CD4-positive, alpha-beta T cell treated with Interleukin-1 beta for 1 hour (primary cell): Measurements from ENCODE around the gene PRKN.

Experiments used
- DNase-seq, 2 donors: peaks; one replicate each; pipeline ENCODE4 v3.0.0-alpha.2; 2020 to 2022

The PRKN gene

DNA sequence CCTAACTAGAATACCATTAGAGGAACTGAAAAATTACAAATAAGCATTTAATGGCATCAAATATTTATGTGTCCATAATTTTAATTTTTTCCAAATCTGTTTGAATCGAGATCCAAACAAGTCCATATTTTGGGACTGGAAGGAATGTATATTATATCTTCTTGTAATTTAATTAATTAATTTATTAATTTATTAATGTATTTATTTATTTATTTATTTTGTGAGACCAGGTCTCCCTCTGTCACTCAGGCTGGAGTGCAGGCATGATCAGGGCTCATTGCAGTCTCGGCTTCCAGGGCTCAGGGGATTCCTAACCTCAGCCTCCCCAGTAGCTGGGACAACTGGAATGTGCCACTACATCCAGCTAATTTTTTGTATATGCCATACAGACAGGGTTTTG, 453.6 kb downstream of the PRKN start:
- DNase-seq, result no peak

DNA sequence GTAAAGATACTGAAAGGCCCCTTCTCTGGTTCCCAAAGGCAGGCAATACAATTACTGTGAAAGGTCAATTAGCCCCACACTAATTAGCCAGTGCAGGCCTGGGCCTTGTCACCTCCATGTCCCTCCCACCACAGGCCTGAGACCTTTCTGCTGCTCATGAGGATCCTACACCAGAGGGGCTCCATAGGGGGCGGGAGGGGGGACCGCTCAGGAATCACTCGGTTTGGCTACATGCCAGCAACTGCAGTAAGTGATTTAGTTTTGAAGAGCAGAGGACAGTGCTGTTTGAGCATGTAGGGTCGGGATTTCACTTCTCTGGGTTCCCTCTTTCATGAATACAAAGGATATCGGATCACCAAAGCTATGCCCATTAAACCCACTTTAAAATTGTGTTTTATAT, 455.6 kb downstream of the PRKN start:
- DNase-seq, result no peak

DNA sequence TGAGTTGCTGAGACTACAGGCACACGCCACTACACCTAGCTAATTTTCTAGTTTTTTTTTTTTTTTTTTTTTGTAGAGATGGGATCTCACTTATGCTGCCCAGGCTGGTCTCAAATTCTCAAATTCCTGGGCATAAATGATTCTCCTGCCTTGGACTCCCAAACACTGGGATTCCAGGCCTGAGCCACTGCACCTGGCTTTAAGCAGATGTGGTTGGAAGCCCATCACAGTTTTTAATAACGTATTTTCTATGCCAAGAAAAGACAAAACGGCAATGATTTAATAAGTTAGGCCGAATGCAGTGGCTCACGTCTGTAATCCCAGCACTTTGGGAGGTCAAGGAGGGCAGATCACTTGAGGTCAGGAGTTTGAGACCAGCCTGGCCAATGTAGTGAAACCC, 456.6 kb downstream of the PRKN start:
- no peak for DNase-seq

DNA sequence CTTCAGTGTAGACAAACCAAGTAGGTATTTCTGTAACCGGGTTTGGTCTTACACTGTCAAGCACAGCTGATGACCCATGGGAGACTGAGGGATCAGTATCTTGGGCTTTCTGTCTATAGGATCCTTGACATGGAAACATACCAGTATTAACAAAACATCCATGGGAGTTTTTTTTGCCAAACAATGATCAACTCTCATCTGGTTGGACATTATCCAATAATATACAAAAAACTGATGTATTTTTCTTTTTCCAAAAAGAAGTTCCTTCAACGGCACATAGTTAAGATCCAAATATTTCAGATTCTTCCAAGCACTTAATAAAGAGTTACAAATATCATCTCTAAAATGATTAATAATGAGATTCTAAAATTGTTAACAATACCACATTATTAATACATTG, 459.9 kb downstream of the PRKN start:
- DNase-seq, result no peak

DNA sequence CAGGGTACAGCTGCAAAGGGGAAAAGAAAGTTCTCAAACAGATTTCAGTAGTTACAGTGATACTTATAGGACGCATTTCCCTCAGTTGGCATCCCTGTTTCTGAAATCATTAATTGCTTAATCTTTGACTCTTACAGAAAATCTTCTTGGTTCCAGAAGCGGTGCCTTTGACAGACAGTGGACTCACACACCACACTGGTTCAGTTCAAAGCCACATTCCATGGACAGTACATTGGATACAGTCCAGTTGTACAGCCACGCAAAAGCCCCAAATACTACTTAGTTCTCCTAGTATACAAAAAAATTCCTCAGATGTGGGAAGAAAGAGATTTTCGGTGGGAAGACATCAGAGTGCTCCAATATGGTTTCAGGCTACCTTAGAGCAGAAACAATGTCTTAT, 460.4 kb downstream of the PRKN start:
- no peak for DNase-seq

DNA sequence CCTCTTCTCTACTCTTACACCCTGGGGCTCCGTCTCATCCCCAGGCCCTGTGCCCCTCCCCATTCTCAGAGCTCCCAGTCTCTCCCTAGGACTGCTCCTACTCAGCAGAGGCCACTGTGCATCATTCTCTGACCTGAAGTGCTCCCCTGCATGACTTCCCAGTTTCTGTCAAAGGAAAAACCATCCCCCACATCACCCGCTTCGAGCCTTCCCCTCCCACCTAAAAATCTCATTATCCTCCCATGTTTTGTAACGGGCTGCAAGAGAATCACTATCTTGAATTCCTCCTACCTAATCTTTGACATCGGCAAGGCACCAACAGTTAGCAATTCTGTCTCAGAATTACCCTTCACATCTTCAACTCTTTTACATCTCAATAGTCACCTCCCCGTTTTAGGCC, 463.0 kb downstream of the PRKN start:
- no peak for DNase-seq

DNA sequence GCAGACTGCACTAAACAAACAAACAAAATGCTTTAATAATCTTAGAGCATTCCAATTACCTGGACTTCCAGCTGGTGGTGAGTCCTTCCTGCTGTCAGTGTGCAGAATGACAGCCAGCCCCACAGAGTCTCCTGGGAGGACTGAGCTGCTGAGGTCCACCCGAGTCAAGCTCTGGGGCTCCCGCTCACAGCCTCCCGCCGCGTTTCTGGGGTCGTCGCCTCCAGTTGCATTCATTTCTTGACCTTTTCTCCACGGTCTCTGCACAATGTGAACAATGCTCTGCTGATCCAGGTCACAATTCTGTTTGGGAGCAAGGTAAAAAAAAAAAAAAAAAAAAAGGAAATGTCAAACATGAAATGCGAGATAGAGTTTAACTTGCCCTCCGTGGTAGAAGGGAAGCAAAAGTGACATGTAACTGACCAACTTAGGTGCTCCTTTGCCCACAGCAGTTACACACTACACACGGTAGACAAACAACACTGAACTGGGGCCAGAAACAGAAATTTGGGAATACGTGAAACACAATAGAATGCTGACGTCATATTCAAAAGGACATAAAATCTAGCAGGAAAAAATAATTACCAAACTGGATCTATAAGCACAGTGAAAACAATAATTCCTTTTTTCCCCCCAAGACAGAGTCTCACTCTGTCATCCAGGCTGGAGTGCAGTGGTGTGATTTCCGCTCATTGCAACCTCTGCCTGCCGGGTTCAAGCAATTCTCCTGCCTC, 464.9 kb downstream of the PRKN start:
- DNase-seq, result no peak

DNA sequence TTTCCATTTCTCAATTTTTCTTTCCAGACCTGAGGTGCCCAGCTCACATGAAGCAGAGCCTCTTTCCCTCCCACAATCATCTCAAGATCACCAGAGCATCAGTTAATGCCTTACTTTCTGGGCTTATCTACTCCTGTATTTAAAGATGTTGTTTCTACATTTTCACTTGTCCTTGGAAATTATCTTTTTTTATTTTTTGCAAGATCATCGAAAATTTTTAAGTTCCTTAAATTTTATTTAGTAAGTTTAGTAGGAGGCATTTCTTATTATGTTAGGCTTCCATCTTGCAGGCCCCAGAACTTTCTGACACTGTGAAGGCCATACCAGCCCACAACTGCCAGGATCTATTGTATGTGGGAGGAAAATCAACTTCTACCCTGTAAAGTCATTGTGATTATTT, 466.0 kb downstream of the PRKN start:
- no peak for DNase-seq

DNA sequence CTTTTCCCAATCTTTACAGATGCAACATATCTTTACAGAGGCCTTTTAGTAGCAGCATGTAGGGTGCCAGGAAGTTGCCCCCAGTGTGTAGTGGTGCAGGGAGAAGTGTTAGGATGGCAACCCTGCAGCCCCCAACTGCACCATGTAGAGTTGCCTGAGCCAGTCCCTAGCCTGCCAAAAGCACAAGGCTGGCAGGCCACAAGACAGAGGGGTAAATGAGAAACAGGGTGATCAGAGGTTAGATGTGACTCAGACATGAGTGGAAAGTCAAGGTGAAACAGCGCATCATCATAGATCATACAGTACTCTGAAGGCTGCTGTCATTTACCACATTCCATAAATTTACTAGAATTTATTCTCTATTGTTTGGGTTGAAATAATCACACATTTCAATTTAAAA, 467.5 kb downstream of the PRKN start:
- DNase-seq, result no peak

DNA sequence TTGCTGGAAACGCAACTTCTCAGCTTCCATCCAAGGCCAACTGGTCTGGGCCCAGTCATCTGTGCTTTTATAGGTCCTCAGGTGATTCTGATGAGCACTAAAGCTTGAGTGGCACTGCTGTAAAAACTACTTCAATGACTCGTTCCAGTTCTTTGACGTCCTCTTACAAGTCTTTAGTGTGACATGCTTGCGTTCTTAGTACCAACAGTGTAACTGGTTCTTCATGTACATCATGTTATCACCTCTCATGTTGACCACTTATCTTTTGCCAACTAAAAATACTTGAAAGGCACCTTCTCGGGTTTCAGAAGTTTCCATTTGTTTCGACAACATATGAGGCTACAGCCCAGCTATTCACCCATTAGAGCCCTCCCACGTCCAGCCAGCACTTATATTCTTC, 468.9 kb downstream of the PRKN start:
- DNase-seq, result no peak

DNA sequence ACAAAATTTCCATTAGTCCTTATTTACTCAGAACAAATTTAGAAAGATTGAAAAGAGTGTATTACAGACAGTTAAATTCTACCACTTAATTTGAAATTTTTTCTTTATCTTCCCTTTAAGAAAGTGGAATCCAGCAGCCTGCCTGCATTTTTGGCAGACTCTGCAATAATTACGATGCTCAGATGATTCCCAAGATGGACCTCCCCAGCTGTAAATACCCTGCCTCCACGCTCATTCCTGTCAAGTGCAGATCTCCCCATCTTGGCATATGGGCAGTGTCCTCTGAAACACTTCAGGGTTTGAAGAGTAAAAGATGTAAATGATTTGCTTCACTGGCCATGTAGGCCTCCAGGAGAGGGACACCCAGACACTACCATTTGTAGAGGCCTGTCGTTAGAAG, 471.2 kb downstream of the PRKN start:
- DNase-seq, result no peak

DNA sequence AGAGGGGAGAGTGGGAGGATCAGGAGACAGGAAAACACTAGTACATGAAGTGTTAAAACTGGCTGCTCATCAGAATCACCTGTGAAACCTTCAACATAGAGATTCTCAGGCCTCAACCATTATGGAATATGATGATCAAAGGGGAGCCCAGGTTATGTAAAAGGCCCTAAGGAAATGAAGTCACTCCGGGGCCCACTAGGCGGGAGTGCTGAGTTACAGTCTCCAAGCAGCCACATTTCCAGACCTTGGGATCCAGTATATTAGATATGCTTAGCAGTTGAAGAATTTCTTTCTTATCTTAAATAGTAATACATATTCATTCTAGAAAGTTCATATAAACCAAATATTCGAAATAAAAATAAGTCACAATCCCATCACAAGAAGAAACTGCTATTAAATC, 476.3 kb downstream of the PRKN start:
- DNase-seq, result no peak

DNA sequence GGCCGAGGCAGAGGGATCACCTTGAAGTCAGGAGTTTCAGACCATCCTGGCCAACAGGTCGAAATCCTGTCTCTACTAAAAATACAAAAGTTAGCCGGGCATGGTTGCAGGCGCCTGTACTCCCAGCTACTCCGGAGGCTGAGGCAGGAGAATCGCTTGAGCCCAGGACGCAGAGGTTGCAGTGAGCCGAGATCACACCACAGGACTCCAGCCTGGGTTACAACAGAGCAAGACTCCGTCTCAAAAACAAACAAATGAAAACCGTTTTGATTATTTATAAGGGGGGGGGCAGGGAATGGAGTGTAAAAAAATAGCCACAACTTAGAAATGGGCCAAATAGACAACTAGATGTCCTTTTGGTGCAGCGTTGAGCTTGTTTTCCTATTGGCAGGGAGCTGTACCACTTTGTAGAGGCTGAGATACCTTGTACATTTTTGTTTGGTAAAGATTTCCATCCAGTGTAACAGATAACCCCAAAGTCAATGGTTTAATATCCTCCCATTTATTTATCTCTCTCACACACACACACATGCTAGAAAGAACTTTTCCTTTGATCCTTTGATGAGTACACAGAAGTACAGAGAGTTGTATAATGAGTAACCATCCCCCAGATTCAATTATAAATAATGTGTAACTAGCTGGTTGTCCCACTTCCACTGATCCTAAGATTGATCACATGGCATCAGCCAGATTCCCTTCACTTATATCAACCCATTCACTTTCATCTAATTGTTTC, 477.5 kb downstream of the PRKN start:
- DNase-seq, result no peak

DNA sequence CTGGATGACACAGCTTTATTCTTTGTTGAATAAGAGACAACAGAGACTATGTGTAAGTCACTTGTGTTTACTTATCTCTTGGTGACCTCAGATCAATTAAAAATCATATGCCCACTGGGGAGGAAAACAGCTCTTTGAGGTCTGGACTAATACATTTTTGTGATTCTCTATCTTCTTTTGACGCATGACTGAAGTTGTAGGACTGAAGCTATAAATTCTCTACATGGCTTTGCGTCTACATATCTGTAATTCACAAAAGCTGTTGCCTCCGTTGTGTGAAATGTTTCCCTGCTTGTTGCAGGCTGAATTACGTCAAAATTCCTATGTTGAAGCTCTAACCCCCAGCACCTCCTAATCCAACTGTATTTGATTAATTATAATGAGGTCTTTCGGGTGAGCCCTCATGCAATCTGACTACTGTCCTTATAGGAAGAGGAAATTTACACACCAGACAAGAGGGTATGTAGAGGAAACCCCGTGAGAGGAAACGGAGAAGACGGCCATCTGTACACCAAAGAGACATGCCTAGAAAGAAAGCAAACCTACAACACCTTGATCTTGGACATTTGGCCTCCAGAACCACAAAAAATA, 481.6 kb downstream of the PRKN start:
- no peak for DNase-seq

DNA sequence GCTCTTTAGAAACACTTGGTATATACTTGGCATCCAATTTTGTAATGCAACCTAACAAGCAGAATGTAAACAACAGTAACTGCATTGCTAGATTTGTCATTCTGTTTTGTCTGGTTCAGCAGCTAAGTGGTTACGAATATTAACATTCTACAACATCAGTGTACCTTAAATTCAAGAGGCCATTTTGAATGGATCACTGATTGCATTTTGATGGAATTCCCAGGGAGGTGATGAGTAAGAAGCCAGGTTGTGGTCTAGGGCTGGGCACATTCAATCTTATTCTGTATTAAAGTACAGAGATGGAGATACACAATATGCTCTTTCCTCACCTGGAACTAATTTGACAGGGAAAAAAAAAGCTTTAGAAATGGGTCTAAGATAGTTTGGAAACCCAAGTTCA, 483.5 kb downstream of the PRKN start:
- DNase-seq, result no peak

DNA sequence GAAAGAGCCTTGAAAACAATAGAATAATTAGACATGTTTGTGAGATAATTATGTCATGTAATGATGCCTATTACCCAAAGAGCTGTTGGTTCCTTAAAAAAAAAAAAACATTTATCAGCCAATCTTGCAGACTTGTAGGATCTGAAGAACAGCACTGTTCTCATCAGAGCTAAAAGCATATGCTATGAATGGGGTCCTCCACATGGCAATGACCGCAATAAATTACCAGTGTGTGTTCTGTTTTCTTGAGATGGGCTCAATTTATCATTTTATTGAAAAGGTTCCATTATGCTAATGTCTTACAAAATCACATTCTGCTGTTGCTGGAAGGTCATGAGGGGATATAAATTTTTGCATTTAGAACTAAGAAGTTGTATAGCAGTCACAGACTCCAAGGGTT, 484.7 kb downstream of the PRKN start:
- DNase-seq, result no peak

DNA sequence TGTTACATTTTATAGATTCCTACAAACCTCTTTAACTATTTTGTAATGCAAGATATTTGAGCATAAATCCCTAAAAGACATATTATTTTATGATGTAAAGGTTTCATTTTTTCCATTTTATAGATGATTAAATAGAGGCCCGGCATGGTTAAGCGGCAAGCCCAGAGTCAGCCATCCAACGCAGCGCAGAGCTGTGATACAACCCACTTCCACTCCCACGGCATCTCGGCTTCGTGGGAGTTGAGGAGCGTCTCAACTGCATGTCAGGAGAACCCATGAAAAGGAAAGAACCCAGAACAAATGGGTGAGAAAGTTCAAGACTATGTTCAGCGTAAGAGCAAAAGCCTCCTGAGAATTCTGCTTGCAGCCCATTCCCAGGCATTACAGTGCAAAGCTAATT, 488.2 kb downstream of the PRKN start:
- DNase-seq, result no peak

DNA sequence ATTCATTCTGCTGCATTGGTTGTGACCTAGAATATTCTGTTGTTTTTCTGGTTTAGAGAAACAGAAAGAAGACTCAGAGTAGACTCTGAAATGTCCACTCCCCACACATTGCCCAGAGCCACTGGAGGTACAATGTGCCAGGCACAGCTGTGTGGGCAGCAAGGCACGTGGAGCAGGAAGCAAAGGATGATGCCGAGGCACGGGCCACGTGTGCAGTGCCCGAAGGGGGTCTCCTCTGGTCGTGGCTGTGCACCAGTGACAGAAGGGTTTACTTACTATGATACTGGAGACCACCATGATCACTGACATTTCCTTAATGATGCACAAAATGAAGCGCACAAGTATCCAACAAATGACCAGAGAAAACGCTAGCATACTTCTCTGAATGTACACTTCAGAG, 488.9 kb downstream of the PRKN start:
- DNase-seq, result no peak

DNA sequence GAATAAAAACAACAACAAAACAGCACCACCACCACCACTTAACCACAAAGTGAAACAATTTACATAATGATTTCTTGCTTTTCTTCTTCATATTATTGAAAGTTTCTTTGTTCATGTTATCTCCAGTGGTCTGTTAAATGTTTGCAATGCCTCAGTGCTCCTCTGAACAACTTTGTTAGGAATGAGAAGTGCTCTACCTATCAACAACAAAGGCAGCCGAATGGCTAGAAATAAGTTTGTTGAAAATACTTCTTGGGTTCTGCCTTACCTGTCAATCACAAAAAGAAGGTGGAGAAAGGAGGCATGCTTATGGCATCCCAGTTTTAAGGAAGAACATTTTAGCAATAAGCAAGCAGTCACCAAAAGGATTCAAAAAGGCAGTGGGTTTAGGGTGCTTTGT, 490.2 kb downstream of the PRKN start:
- no peak for DNase-seq

DNA sequence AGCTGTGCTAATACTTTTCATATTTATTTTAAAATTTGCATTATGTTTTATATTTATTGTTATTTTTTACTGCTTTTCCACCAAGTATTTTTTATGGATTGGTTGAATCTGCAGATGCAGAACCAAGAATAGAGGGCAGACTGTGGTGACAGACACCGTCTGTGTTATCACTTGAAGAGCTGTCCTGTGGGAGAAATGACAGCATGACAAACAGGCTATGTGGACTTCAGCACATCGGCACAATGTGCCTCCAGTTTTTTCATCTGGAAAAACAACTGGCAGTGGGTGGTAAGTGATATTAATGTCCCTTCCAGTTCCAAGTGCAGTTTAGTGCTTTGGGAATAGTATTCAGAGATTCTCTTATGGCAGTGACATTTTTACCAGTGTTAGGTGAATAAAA, 492.9 kb downstream of the PRKN start:
- DNase-seq, result no peak

DNA sequence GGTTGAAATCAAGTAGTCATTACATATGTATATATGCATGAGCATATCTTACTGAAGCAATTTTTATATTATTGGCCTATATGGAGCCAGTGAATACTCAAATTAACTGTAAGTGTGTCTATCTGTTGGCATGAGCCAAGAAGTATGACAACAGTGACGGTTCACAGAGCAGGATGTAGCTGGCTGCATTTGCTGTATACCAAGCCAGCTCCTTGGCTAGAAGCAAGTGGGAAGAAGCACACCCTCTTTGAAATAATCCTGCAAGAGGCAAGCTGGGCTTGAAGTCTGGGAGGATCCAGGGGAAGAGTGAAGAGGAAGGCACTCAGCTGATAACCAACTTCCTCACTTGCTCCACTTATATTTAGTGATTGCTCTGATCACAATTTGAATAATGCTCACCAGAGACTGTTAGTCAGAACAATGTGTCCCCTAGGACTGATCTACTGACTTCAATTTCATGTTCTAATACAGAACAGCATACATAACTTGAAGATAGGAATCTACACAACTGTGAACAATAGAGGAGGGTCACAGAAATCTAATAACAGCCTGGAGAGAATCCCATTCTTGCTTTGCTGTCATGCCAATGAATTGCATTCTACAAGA, 497.3 kb downstream of the PRKN start:
- DNase-seq, result no peak

DNA sequence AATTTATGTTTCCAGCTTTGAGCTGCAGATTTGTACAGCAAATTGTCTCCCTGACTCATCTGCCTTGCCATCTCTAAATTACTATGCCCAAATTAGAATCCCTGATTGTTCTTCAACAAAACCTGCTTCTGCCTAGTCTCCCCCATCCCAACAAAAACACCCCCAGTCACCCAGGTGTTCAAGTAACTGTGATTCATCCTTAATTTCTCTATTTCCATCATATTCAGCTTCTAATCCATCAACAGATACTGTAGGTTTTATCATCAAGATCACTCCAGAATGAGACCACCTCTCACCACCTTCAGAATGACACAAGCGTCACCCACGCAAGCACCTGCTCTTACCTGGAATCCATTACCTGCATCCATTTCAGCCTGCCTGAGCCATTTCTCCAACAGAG, 498.5 kb downstream of the PRKN start:
- DNase-seq, result no peak

DNA sequence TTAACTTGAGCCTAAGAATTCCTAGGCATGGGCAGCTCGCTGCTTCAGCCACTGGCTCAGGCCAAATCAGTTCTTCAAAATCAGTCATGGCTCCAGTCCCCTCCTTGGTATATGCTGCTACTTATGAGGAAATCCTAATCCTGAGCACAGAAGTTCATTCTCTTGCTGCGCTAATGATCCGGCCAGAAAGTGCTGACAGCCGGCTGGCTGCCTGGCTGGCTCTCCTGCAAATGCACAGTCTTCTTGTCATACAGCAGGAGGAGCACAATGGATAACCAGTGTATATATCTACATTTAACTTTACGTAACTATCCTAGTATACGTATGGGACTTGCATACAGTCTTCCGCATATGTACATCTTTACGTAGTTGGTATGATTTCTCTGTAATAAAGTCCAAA, 500.8 kb downstream of the PRKN start:
- DNase-seq, result no peak

DNA sequence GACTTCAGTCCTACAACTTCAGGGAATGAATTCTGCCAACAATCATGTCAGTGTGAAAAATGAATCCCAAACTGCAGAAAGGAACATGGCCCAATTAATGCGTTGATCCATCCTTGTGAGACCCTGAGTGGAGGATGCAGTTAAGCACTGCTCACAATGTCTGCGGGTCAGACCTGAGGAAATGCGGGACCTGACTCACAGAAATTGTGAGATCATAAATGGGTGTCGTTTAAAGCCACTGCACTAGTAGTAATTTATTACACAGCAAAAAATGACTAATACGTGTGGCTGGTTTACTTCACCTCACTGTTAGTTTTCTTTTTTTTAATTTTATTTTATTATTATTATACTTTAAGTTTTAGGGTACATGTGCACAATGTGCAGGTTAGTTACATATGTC, 505.0 kb downstream of the PRKN start:
- DNase-seq, result no peak
